Measurements from ENCODE around the gene MLX.
"Not testable (repeated sequence)": the region's sequence is repeated elsewhere in the genome, so short reads cannot be mapped to it uniquely, and the experiment has no call there.

DNA sequence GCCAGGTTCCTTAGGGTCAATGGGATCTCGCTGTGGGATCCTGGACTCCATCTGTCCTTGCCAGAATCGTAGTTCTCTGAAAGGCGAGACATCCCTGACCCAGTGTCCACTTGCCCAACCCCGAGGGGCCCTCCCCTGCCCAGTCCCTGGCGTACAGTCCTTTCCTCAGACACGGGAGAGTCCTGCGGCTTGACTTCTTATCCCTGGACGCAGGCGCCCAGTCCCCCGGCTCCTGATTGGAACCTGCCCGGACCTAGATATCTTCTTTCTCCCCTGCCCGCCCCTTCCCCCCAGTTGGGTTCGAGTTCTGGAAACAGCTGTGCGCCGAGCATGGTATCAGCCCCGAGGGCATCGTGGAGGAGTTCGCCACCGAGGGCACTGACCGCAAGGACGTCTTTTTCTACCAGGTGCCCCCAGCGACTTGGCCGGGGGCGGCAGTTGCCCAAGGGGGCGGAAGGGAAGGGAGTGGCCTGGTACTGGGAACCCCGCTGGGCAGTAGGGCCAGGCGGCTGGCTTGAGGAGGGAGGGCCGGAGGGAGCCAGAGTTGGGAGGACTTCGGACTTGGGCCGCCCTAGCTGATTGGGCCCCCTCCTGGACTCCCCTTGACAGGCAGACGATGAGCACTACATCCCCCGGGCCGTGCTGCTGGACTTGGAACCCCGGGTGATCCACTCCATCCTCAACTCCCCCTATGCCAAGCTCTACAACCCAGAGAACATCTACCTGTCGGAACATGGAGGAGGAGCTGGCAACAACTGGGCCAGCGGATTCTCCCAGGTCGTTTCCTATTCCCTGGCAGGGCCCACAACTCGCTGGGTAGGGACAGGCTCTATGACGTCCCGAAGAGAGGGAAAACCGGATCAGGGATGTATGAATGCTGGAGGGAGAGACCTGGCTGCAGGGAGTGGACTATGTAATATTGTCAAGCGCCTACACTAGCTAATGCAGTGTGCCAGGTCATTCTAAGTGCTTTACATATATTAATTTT is 43.2 kb downstream of the MLX start:
- TF ChIP-seq SUZ12 (IDR thresholded peaks at IDR 0.05; ENCODE audit: extremely low read depth, insufficient read depth, insufficient read length); YY1 (IDR thresholded peaks at IDR 0.05; ENCODE audit: insufficient read depth, insufficient read length); ZNF274 (IDR thresholded peaks at IDR 0.05; ENCODE audit: low read depth, low read length): not testable (repeated sequence)

All from NT2/D1 (cell line).